ENCODE data around the gene CELF6.

Gene CELF6

DNA sequence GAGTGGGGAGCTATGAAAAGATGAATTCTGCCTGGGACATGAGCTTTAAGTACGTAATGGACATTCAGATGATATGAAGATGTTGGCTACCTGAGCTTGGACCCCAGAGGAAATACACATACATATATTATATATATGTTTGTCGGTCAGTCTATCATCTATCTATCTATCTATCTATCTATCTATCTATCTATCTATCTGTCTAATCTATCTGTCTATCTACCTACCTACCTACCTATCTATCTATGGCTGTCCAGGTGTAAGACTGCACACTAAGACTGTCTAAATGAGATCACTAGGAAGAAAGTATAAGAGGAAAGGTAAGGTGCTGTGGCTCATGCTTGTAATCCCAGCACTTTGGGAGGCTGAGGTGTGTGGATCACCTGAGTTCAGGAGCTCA is 18.2 kb upstream of the CELF6 start:
- Histone ChIP-seq H3K4me1 (peaks cover 3% of the 10 kb centered on the region; the same call in 1 of the 2 replicates), H3K4me3 (ENCODE audit: low read depth, low read length) (no peak overlapping the region), H3K27me3 (no peaks in the 10 kb centered on the region), H3K9me3 (no peaks in the 10 kb centered on the region), H3K36me3 (no peaks in the 10 kb centered on the region)
- TF ChIP-seq, protein P1, sequence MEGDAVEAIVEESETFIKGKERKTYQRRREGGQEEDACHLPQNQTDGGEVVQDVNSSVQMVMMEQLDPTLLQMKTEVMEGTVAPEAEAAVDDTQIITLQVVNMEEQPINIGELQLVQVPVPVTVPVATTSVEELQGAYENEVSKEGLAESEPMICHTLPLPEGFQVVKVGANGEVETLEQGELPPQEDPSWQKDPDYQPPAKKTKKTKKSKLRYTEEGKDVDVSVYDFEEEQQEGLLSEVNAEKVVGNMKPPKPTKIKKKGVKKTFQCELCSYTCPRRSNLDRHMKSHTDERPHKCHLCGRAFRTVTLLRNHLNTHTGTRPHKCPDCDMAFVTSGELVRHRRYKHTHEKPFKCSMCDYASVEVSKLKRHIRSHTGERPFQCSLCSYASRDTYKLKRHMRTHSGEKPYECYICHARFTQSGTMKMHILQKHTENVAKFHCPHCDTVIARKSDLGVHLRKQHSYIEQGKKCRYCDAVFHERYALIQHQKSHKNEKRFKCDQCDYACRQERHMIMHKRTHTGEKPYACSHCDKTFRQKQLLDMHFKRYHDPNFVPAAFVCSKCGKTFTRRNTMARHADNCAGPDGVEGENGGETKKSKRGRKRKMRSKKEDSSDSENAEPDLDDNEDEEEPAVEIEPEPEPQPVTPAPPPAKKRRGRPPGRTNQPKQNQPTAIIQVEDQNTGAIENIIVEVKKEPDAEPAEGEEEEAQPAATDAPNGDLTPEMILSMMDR (IDR thresholded peaks at IDR 0.05; ENCODE audit: low read depth, low read length) = no peak
- no peak for DNase-seq

DNA sequence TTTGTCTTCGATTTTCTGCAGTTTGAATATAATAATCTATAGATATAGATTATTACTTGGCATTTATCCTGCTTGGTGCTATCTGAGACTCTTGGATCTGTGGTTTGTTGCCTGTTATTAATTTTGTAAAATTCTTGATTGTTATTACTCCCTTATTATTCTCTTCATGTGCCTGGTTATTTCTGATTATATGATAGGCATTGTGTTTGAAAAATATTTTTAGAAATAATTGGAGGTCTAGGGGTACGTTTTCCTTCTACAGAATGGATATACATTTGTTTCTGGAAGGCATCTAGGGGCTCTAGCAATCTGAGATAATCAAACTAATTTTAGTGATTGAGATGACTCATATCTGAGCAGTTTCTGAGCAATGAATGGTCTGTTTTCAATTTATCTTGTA is 14.9 kb upstream of the CELF6 start:
- no peak for DNase-seq
- Histone ChIP-seq H3K4me1 (no peaks in the 10 kb centered on the region), H3K36me3 (no peaks in the 10 kb centered on the region), H3K27me3 (no peaks in the 10 kb centered on the region), H3K4me3 (ENCODE audit: low read depth, low read length) (no peak overlapping the region), H3K9me3 (no peaks in the 10 kb centered on the region)
- TF ChIP-seq, protein P1 (IDR thresholded peaks at IDR 0.05; ENCODE audit: low read depth, low read length) = no peak

DNA sequence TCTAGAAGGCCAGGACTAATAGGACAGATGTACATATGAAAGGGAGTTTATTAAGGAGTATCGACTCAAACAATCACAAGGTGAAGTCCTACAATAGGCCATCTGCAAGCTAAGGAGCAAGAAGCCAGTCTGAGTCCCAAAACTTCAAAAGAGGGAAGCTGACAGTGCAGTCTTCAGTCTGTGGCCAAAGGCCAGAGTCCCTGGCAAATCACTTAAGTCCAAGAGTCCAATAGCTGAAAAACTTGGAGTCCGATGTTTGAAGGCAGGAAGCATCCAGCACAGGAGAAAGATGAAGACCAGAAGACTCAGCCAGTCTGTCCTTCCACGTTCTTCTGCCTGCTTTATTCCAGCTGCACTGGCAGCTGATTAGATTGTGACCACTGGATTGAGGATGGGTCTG is 11.1 kb upstream of the CELF6 start:
- no peaks in the 10 kb centered on the region for H3K9me3 ChIP-seq
- TF ChIP-seq, protein P1 (IDR thresholded peaks at IDR 0.05; ENCODE audit: low read depth, low read length) = no peak
- H3K4me3 ChIP-seq (ENCODE audit: low read depth, low read length) = no peak overlapping the region
- H3K4me1 ChIP-seq = no peaks in the 10 kb centered on the region
- no peaks in the 10 kb centered on the region for H3K27me3 ChIP-seq
- no peak for DNase-seq
- no peaks in the 10 kb centered on the region for H3K36me3 ChIP-seq

DNA sequence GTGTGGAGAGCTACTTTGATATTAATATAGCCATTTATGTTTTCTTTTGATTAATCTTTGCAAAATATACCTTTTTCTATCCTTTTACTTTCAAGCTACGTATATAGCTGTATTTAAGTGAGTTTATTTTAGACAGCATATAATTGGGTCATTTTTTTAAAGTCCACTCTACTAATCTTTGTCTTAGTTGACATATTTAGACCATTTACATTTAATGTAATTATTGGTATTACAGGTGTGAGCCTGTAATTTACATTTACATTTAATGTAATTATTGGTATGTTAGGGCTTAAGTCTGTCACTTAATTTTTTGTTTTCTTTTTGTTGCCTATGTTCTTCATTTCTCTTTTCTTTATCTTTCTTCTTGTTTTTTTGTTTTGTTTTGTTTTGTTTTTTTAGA is 3.8 kb upstream of the CELF6 start:
- H3K4me1 ChIP-seq = peaks cover 5% of the 10 kb centered on the region
- no peaks in the 10 kb centered on the region for H3K36me3 ChIP-seq
- no peak for DNase-seq
- no peak overlapping the region for H3K4me3 ChIP-seq (ENCODE audit: low read depth, low read length)
- H3K9me3 ChIP-seq = no peaks in the 10 kb centered on the region
- no peaks in the 10 kb centered on the region for H3K27me3 ChIP-seq
- TF ChIP-seq, protein P1 (IDR thresholded peaks at IDR 0.05; ENCODE audit: low read depth, low read length) = no peak

DNA sequence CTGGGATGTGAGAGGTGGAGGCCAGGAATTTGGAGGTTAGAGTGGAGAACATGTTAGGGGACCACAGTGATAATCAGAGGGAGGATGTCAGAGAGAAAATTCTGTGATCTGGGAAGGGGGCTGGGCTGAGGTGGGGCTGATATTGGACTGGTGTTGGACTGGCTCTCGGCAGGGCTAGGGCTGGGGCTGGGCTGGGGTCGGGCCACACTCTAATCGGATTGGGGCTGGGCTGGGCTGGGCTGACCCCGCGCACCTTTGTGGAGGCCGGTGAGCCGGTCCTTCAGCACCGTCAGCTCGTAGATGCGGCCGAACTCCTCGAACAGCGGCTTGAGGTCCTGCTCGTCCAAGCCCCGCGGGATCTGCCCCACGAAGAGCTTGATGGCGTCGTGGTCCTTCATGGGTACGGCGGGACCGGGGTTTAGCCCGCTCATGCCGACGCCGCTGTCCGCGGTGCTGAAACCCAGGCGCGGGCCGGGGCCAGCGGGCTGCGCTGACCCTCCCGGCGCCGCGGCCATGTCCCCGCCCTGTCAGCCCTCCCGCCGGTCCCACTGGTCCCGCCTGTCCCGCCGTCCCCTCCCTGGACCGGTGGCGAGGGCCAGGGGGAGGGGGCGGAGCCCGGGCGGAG is 485 bp downstream of the CELF6 start:
- Histone ChIP-seq H3K27me3 (no peaks in the 10 kb centered on the region), H3K4me1 (peaks cover 14% of the 10 kb centered on the region), H3K36me3 (no peaks in the 10 kb centered on the region), H3K4me3 (ENCODE audit: low read depth, low read length) (peak overlapping the region; percentile 57), H3K9me3 (no peaks in the 10 kb centered on the region)
- TF ChIP-seq, protein P1 (IDR thresholded peaks at IDR 0.05; ENCODE audit: low read depth, low read length) = no peak
- no peak for DNase-seq

DNA sequence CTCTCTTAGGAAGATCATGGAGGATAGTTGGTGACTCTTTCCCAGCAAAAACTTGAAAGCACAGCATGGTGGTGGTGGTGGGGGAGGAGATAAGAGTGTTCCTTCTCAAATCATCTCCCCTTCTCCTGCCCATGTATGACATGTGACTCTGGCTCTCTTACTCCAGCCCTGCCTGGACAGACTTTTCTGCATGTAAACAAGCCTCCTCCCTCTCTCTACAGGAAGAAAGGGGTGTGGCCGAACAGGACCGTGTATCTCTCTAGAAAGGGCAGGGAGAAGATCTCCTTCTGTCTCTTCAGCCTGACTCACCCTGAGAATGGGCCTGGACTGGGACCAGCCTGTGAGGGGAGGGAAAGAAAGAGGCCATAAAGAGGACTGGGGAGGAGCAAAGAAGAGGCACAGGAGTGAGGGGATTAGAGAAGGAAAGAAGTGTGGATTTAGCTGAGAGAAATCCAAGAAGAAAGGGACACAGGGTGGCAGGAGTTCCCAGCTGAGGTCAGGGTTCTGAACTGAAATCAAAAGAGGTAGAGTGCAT is 1.5 kb downstream of the CELF6 start:
- Histone ChIP-seq H3K4me3 (ENCODE audit: low read depth, low read length) (no peak overlapping the region), H3K27me3 (no peaks in the 10 kb centered on the region), H3K9me3 (no peaks in the 10 kb centered on the region), H3K36me3 (no peaks in the 10 kb centered on the region), H3K4me1 (peaks cover 14% of the 10 kb centered on the region)
- TF ChIP-seq, protein P1 (IDR thresholded peaks at IDR 0.05; ENCODE audit: low read depth, low read length) = no peak
- DNase-seq = no peak
